GM12872 (cell line): ENCODE results near the gene F3.

ENCODE experiments used
- CTCF ChIP-seq: IDR thresholded peaks from 3 replicates; pipeline ENCODE4 v1.5.1; 2011; ENCODE audit warnings: low read depth, mild to moderate bottlenecking, low read length, moderate library complexity; ENCODE audit not compliant: insufficient read depth

F3 gene

GRCh38 chr1:94529416-94529815, 12.1 kb downstream of the F3 start:
- no peak for TF ChIP-seq CTCF

- TF ChIP-seq CTCF = no peak
Measured at GRCh38 chr1:94528826-94529225, 12.7 kb downstream of the F3 start.

GRCh38 chr1:94528299-94528698, 13.3 kb downstream of the F3 start:
- no peak for TF ChIP-seq CTCF

- no peak for TF ChIP-seq CTCF
Measured at GRCh38 chr1:94527447-94528031, 14.0 kb downstream of the F3 start.

- TF ChIP-seq CTCF = no peak
Measured at GRCh38 chr1:94526152-94526980, 15.2 kb downstream of the F3 start.

GRCh38 chr1:94524531-94524930, 17.0 kb downstream of the F3 start:
- no peak for TF ChIP-seq CTCF

- no peak for TF ChIP-seq CTCF
Measured at GRCh38 chr1:94522304-94522703, 19.3 kb downstream of the F3 start.
